HS-5 (cell line): ENCODE measurements around the gene LASP1.
"Not testable (repeated sequence)": the region's sequence is repeated elsewhere in the genome, so short reads cannot be mapped to it uniquely, and the experiment has no call there.

Source experiments
- DNase-seq: peaks from one replicate; pipeline ENCODE4 v3.0.0-alpha.2; 2012; ENCODE audit warnings: low read depth

LASP1 gene

GRCh38 chr17:38939987-38940386 is 70.1 kb downstream of the LASP1 start:
- no peak for DNase-seq

GRCh38 chr17:38940404-38940803 is 70.5 kb downstream of the LASP1 start:
- no peak for DNase-seq

GRCh38 chr17:38942696-38943334 is 73.0 kb downstream of the LASP1 start:
- no peak for DNase-seq

DNA sequence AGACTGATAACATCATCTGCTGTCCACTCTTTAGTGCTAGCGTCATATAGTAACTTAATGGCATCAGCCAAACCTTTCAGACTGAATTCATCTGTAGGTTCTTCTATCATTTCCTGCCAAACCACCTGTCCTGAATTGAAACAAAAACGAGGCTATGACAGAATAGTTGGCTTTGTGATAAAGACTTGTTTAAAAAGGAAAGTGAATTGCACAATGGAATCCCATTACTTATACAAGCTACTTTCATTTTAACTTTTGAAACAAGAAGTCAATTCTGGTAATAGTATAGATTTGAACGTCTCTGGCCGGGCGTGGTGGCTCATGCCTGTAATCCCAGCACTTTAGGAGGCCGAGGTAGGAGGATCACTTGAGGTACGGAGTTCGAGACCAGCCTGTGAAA is 73.7 kb downstream of the LASP1 start:
- DNase-seq: no peak

GRCh38 chr17:38947189-38947588 is 77.3 kb downstream of the LASP1 start:
- no peak for DNase-seq

DNA sequence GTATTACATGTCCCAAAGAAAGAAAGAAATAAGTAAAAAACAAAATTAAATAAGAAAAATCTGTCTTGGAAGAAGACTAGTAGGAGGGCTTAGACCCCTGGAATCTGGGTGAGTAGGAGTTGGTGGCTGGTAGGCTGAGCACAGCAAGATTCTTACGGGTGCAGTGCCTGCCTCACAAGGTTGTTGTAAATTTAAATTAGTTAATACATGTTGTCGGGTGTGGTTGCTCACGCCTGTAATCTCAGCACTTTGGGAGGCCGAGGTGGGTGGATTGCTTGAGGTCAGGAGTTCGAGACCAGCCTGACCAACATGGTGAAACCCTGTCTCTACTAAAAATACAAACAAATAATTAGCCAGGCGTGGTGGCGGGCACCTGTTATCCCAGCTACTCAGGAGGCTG is 83.9 kb downstream of the LASP1 start:
- DNase-seq: not testable (repeated sequence)

DNA sequence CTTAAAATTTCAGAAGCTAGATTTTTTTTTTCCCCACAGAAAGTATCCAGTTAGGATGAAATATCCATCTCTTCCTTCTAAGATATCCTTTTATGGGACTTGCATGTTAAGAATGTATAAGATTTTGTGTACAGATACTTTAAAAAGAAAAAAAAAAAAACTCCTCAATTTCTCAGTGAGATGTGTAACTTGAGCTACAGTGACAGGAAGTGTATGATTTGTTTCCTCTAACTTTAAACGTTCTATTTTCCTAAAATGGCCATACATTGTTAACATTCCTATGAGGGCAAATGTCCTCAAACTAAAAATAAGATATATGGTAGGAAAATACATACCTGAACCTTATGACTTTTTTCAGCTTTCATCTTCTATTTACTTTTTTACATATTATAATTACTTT is 88.5 kb downstream of the LASP1 start:
- no peak for DNase-seq

- peak; percentile 14 for DNase-seq
Measured at GRCh38 chr17:38958756-38959155, 88.9 kb downstream of the LASP1 start.

- DNase-seq: no peak
Measured at GRCh38 chr17:38959508-38959907, 89.7 kb downstream of the LASP1 start.

- DNase-seq: no peak
Measured at GRCh38 chr17:38960402-38960801, 90.5 kb downstream of the LASP1 start.

GRCh38 chr17:38961413-38961812 is 91.6 kb downstream of the LASP1 start:
- no peak for DNase-seq

DNA sequence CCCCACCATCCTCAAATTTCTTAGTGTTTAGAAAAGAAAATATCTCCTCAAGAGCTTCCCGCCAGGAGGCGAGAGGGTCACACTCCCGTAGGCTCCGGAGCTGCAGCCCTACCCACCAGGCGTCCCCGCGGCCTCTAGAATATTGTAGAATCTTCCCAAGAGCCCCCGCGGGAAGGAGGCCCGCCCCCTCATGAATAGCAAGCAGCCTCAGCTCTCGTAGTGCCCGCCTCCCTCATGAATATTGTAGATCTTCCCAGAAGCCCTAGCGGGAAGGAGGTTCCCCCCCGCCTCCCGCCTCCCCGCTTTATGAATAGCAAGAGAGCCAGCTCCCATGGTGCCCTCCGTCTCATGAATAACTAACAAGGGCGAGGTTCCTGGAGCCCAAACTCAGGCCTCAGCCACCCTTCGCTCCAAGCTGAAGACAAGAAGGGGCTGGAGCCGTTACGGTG is 97.5 kb downstream of the LASP1 start, which contains the start of gene FBXO47:
Gene FBXO47, minus strand, starts transcription at position 114 of the 449 bp plus-strand sequence. CDS start 4,378 bp downstream, outside the sequence.
- no peak for DNase-seq

- no peak for DNase-seq
Measured at GRCh38 chr17:38969281-38969680, 99.4 kb downstream of the LASP1 start.

DNA sequence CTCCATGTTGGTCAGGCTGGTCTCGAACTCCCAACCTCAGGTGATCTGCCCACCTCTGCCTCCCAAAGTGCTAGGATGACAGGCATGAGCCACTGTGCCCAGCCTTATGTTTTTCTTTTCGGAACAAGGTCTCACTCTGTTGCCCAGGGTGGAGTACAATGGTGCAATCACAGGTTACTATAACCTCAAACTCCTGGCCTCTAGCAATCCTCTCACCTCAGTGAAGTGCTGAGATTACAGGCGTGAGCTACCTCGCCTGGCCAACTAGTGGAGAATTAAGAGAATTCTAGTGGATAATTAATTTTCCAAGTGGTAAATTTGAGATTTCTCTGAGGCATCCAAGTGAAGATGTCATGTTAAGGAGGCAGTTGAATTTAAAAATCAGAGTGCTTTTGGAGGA is 100.3 kb downstream of the LASP1 start:
- no peak for DNase-seq

- DNase-seq: no peak
Measured at GRCh38 chr17:38970804-38971203, 100.9 kb downstream of the LASP1 start.
